ENCODE results near the gene TNK2. TPM values are rescaled to one million over a fixed set of nuclear protein-coding genes. Genes with fewer than 3 reads are reported as not detected.
A peak's percentile ranks its signal among the peaks of the same experiment; 100 is the strongest.
"Not testable (repeated sequence)": the region's sequence is repeated elsewhere in the genome, so short reads cannot be mapped to it uniquely, and the experiment has no call there.

Gene TNK2
- total RNA-seq, 5 donors from 2014 or later (not counting 1 experiment from before 2014, with no cell fraction given): 159 to 198 (median 181) TPM

DNA sequence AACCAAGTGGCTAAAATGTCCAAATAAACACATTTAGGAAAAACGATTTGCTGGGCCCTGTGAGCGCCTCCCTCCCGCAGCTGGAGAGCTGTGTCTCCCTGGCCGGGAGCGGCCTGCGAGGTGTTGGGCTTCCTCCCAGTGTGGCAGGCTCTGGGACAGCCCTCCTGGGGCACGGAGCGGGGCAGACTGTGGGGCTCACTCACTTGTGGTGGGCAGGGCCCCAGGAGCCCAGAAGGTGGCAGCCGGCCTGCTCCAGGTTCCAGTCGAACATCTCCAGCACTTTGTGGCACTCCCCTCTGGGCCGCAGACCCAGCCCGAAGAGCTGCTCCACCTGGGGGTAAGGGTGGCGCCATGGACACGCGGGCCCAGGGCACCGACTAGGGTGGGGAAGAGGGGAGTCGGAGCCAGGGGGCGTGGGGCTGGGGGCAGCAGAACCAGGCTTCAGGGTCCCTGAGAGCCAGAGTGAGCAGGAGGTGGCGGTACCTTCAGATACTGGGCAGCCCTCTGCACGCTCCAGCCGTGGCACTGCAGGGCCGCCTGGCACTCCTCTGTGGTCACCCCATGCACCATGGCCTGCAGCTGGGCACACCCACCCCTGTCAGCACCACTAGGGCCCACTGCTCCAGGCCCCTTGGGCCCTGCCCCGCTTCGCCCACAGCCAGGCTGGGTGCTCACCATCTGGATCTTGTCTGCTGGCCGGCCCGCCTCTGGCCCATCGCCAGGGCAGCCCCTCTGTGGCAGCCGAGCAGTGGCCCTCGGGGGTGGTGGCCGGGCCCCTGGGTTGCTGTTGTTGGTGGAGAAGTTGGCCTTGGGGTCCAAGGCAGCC lies 41.5 kb downstream of the TNK2 start:
- no peak for DNase-seq
- H3K36me3 ChIP-seq (ENCODE audit: control insufficient read depth in 2 of 2, extremely low read depth in 1 of 2, insufficient read depth in 1 of 2, low read length in 1 of 2): peaks cover 10 to 51% of the 10 kb centered on the region in 2 donors

DNA sequence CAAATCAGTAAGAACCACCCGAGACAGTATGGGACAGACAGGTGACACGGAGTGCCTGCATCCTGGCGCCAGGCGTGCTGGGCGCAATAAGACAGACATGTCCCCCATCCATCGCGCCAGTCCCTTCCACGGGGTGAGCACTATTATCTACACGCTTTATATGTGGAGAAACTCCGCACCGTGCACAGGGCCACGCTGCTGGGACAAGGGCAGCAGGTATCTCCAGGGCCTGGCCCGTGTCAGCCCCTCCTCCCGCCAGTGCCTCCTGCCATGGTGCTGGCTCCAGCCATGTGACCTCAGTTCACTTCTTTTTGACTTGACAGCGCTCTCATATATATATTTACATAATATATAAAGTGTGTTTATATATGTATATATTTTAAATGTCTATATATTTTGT lies 42.6 kb downstream of the TNK2 start:
- H3K4me1 ChIP-seq (ENCODE audit: control insufficient read depth in 1 of 2, extremely low read depth in 1 of 2, insufficient read depth in 2 of 2, low read length in 2 of 2): no peaks in the 10 kb centered on the region
- ATAC-seq (replicated peaks in 1 of 4): no peak
- no peak for DNase-seq
- no peak overlapping the region for H3K4me3 ChIP-seq (ENCODE audit: control insufficient read depth in 1 of 2, extremely low read depth in 1 of 2, low read length in 1 of 2)
- Mint-ChIP-seq H3K27ac (no peak overlapping the region), H3K4me1 (peaks cover 0 to 2% (median 0%) of the 10 kb centered on the region in 3 donors), H3K9me3 (no peaks in the 10 kb centered on the region), H3K27me3 (no peaks in the 10 kb centered on the region), H3K4me3 (no peak overlapping the region), H3K36me3 (peaks cover 9% of the 10 kb centered on the region)
- no peak overlapping the region for H3K27ac ChIP-seq (ENCODE audit: low read length)
- WGBS (ENCODE audit: insufficient coverage): 95% methylated on average over 12 of the region's 15 CpGs
- POLR2A ChIA-PET: no interaction called here
- CTCF ChIA-PET: no interaction called here
- H3K27me3 ChIP-seq (replicated peaks in 1 of 2; ENCODE audit: control insufficient read depth in 2 of 2, extremely low read depth in 1 of 2, insufficient read depth in 2 of 2, low read length in 1 of 2): no peaks in the 10 kb centered on the region
- H3K36me3 ChIP-seq (ENCODE audit: control insufficient read depth in 2 of 2, extremely low read depth in 1 of 2, insufficient read depth in 1 of 2, low read length in 1 of 2): peaks cover 6 to 40% of the 10 kb centered on the region in 2 donors
- H3K9me3 ChIP-seq: no peaks in the 10 kb centered on the region

More for the DNA sequence above, 41.5 kb downstream of the TNK2 start:
- Mint-ChIP-seq H3K9me3 (no peaks in the 10 kb centered on the region), H3K27ac (no peak overlapping the region), H3K36me3 (peaks cover 9% of the 10 kb centered on the region), H3K4me3 (no peak overlapping the region), H3K4me1 (peaks cover 0 to 2% (median 0%) of the 10 kb centered on the region in 3 donors), H3K27me3 (no peaks in the 10 kb centered on the region)
- WGBS (ENCODE audit: insufficient coverage): 94% methylated on average over 16 of the region's 30 CpGs
- Histone ChIP-seq H3K4me1 (ENCODE audit: control insufficient read depth in 1 of 2, extremely low read depth in 1 of 2, insufficient read depth in 2 of 2, low read length in 2 of 2) (no peaks in the 10 kb centered on the region), H3K27me3 (replicated peaks in 1 of 2; ENCODE audit: control insufficient read depth in 2 of 2, extremely low read depth in 1 of 2, insufficient read depth in 2 of 2, low read length in 1 of 2) (no peaks in the 10 kb centered on the region), H3K9me3 (no peaks in the 10 kb centered on the region), H3K4me3 (ENCODE audit: control insufficient read depth in 1 of 2, extremely low read depth in 1 of 2, low read length in 1 of 2) (no peak overlapping the region), H3K27ac (ENCODE audit: low read length) (no peak overlapping the region)
- CTCF ChIA-PET: no interaction called here
- POLR2A ChIA-PET: interaction anchor here in 1 of 2 donors (0.6 kb wide), 1 partner anchor 139 kb away, joined by 3 read pairs; no protein-coding TSS in a partner anchor
- ATAC-seq (replicated peaks in 1 of 4): no peak

DNA sequence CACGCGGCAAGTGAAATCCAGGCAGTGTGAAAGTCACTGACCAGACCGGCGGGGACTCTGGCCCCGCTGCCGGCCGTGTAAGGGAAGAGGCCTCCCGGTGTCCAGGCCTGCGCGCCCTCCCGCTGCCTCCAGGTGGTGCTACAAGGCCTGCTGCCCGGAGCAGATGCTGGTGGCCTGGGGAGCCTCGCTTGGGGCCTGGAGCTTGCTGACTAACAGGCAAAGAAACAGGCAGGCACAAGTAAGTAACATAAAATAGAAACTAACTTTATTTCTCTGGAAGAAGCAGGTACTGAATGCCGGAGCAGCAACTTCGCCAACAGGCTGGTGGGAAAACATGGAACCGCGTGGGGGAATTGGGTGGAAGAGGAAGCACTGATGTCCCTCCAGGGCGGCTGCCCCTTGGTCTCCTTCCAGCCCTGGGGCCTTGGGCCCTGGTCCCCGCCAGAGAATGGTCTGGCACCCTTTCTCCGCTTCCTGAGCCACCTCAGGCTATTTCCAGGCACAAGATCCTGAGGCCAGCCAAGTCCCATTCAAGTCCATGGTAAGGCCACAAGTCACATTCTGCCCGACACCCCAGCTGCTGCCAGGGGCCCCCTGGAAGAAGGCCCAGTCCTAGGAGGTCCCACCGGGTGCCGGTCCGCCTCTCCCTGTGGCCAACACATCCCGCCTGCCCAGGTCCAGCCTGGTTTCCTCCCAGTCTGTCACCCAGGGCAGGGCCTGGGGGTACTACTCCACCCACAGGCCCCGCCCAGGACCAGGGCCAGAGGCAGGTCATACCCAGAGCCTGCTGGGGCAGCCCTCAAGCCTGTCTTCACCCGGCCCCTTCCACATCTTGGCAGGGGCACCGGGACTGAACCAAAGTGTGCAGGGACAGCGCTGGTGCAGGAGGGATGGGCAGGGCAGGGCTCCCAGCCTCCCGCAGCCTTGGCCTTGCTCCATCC lies 45.0 kb downstream of the TNK2 start:
- ATAC-seq (replicated peaks in 1 of 4) (peak; percentile 71 to 82 (median 76)), DNase-seq (peak in 34 of 35 experiments; percentile 23 to 67 (median 46))
- Mint-ChIP-seq H3K4me3 (no peak overlapping the region), H3K36me3 (peaks cover 6% of the 10 kb centered on the region), H3K27ac (peak overlapping the region; percentile 52), H3K27me3 (peaks cover 0 to 1% of the 10 kb centered on the region in 2 donors), H3K4me1 (peaks cover 4 to 7% (median 6%) of the 10 kb centered on the region in 3 donors), H3K9me3 (no peaks in the 10 kb centered on the region)
- ChIA-PET CTCF (interaction anchor here (0.6 to 0.7 kb wide), 2 partner anchors 48 to 49 kb away, joined by 3 read pairs; no protein-coding TSS in a partner anchor), POLR2A (no interaction called here)
- Histone ChIP-seq H3K36me3 (ENCODE audit: control insufficient read depth in 2 of 2, extremely low read depth in 1 of 2, insufficient read depth in 1 of 2, low read length in 1 of 2) (peaks cover 0 to 23% of the 10 kb centered on the region in 2 donors), H3K27ac (ENCODE audit: low read length) (no peak overlapping the region), H3K27me3 (replicated peaks in 1 of 2; ENCODE audit: control insufficient read depth in 2 of 2, extremely low read depth in 1 of 2, insufficient read depth in 2 of 2, low read length in 1 of 2) (peaks cover 0 to 6% of the 10 kb centered on the region in 2 experiments), H3K4me3 (ENCODE audit: control insufficient read depth in 1 of 2, extremely low read depth in 1 of 2, low read length in 1 of 2) (no peak overlapping the region), H3K4me1 (ENCODE audit: control insufficient read depth in 1 of 2, extremely low read depth in 1 of 2, insufficient read depth in 2 of 2, low read length in 2 of 2) (peaks cover 0 to 7% of the 10 kb centered on the region in 2 experiments), H3K9me3 (no peaks in the 10 kb centered on the region)
- WGBS (ENCODE audit: insufficient coverage): 77% methylated on average over 23 of the region's 30 CpGs

DNA sequence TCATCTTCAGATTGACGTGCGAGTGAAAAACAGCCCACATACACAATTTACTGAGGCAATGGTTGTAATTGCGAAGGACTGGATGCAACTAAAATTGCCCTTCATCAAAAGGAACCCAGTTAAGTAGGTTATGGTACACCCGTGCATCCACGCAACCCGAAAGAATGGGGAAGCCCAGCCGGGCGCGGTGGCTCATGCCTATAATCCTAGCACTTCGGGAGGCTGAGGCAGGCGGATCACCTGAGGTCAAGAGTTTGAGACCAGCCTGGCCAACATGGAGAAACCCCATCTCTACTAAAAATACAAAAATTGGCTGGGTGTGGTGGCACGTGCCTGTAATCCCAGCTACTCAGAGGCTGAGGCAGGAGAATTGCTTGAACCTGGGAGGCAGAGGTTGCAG lies 46.0 kb downstream of the TNK2 start:
- H3K36me3 Mint-ChIP-seq; H3K9me3 ChIP-seq; H3K4me3 ChIP-seq (ENCODE audit: control insufficient read depth in 1 of 2, extremely low read depth in 1 of 2, low read length in 1 of 2); H3K27me3 ChIP-seq (replicated peaks in 1 of 2; ENCODE audit: control insufficient read depth in 2 of 2, extremely low read depth in 1 of 2, insufficient read depth in 2 of 2, low read length in 1 of 2); H3K4me3 Mint-ChIP-seq; DNase-seq; H3K4me1 Mint-ChIP-seq; H3K27ac ChIP-seq (ENCODE audit: low read length); H3K27ac Mint-ChIP-seq; H3K27me3 Mint-ChIP-seq; H3K9me3 Mint-ChIP-seq; POLR2A ChIA-PET; ATAC-seq (replicated peaks in 1 of 4); H3K4me1 ChIP-seq (ENCODE audit: control insufficient read depth in 1 of 2, extremely low read depth in 1 of 2, insufficient read depth in 2 of 2, low read length in 2 of 2): not testable (repeated sequence)
- H3K36me3 ChIP-seq (ENCODE audit: control insufficient read depth in 2 of 2, extremely low read depth in 1 of 2, insufficient read depth in 1 of 2, low read length in 1 of 2): peaks cover 0 to 15% of the 10 kb centered on the region in 2 donors
- 100% methylated on average over 1 of the region's 12 CpGs for WGBS (ENCODE audit: insufficient coverage)
- CTCF ChIA-PET: interaction anchor here (0.7 to 1.1 kb wide), 5 partner anchors 27 to 591 kb away, joined by 3 to 4 read pairs (median 3); partner anchors contain the start of gene XXYLT1 (in 1 of the 2)

DNA sequence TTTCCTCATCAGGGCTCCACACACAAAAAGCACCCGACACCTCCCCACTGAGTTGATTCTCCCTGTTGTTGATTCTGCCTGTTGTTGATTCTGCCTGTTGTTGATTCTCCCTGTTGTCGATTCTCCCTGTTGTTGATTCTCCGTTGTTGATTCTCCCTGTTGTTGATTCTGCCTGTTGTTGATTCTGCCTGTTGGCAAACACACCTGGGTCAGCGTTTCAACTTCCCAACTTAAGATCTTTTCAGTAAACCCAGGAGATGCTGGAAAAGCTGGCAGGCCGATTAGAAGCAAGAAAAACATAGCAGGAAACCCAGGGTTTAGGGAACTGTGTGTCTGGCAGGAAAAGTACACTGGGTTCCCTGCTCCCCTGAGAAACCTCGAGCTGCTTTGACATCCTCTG lies 47.9 kb downstream of the TNK2 start:
- Histone ChIP-seq H3K4me3 (ENCODE audit: control insufficient read depth in 1 of 2, extremely low read depth in 1 of 2, low read length in 1 of 2) (no peak overlapping the region), H3K27ac (ENCODE audit: low read length) (no peak overlapping the region), H3K9me3 (no peaks in the 10 kb centered on the region), H3K27me3 (replicated peaks in 1 of 2; ENCODE audit: control insufficient read depth in 2 of 2, extremely low read depth in 1 of 2, insufficient read depth in 2 of 2, low read length in 1 of 2) (peaks cover 0 to 12% of the 10 kb centered on the region in 2 experiments), H3K4me1 (ENCODE audit: control insufficient read depth in 1 of 2, extremely low read depth in 1 of 2, insufficient read depth in 2 of 2, low read length in 2 of 2) (peaks cover 0 to 7% of the 10 kb centered on the region in 2 experiments), H3K36me3 (ENCODE audit: control insufficient read depth in 2 of 2, extremely low read depth in 1 of 2, insufficient read depth in 1 of 2, low read length in 1 of 2) (peaks cover 0 to 4% of the 10 kb centered on the region in 2 donors)
- POLR2A ChIA-PET: no interaction called here
- peaks cover 0 to 1% of the 10 kb centered on the region in 2 donors for H3K27me3 Mint-ChIP-seq
- H3K9me3 Mint-ChIP-seq: no peaks in the 10 kb centered on the region
- CTCF ChIA-PET: interaction anchor here (0.6 to 1.3 kb wide), 6 partner anchors 34 to 59 kb away, joined by 3 to 4 read pairs (median 4); no protein-coding TSS in a partner anchor
- peak overlapping the region in 1 of 3 donors; percentile 58 for H3K4me3 Mint-ChIP-seq
- no peak overlapping the region for H3K27ac Mint-ChIP-seq
- peaks cover 4 to 7% (median 6%) of the 10 kb centered on the region in 3 donors for H3K4me1 Mint-ChIP-seq
- DNase-seq (no peak), ATAC-seq (replicated peaks in 1 of 4) (no peak)
- peaks cover 2% of the 10 kb centered on the region for H3K36me3 Mint-ChIP-seq
- no CpG with 5 or more reads among the region's 6 CpGs for WGBS (ENCODE audit: insufficient coverage)

All from T-cell (primary cell).